HG03460 (cell line): ENCODE data around the gene ATP23.

Experiments
- ATAC-seq: cut with Tn5 transposase; IDR thresholded peaks from one replicate; pipeline ENCODE4 v1.9.1; 2021; ENCODE audit not compliant: unreplicated experiment

ATP23 gene

DNA sequence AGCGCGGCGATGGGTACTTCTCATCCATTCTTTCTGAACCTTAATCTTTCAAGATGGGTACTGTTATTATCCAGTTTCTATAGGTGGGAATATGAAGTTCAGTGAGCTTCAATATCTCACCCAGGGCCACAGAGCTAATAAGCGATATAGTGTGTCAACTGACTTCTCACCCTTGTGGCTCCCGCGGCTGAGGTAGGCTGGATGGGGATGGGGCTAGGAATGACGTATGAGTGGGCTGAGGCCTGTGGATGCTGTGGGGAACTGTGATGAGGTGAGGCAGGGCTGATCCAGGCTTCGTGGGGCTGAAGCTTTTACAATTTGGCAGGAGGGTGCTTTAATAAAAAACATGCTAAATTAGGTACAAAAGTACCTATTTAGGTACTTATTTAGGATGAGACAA is 32.9 kb upstream of the ATP23 start:
- no peak for ATAC-seq

DNA sequence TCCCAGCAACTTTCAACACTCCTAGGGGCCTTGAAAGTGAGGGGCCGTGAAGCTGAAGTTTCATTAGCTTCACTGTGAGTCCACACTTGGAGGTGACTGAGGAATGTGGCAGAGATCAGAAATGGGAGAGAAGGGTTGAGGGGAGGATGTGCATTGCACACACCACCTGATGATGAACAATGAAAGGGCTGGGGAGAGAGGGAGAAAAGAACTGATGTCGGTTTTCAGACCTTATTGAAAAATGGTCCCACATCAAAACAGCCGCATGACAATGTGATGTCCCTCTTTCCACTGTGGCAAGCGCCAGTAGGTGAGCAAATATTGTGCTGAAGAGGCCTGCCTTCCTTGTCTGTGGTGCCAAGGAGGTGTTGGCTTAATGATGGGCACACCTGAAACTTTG is 32.3 kb upstream of the ATP23 start:
- ATAC-seq: no peak

DNA sequence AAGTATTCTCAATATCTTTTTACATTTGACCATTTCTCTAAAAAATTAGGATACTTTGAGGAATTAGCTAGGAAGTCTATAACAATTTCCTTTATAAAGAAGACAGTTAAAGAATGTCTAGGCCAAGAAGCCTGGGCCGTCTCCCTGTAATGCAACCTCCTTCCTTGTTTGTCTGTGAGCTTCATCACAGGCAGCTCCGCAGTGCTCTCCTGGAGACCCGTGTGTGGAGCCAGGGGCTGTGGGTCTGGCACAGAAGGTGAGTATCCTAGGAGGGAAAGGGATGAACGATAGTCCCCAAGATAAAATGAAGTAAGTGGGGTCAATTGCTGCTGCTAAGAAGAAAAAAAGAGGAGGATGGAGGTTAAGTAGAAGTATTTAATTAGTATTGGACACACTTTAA is 31.8 kb upstream of the ATP23 start:
- no peak for ATAC-seq

DNA sequence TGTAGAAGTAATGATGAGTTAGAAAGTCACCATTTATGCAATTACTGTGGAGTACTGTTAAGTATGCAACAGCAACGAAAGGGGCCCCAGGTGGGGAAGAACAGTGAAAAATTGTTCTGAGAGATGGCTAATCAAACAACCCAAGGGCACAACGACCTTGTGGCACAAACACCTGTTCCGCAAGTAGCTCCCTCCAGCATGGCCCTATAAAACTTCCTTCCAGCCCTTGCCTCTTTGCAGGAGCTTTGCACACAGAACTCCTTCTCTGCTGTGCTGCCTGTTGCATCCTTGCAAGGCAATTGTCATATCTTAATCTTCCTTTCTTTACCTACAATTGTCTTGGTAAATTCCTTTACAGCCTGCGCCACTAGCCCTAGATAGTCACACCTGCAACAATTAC is 23.2 kb upstream of the ATP23 start:
- ATAC-seq: no peak

DNA sequence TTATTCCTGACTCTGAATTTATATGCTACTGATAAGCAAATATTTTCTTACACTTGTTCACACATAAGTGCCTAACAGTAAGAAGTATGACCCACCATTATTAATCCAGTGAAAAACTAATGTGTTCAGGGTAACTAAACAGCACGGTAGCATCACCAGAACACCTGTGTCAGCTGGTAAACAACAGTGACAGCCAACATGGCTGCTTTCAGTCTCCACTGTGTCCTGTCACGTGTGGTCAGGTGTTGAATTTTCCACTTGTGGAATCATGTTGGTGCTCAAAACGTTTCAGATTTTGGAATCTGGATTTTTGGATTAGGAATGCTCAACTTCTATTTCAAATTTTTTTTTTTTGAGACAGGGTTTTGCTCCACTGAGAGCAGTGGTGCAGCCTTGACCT is 14.3 kb upstream of the ATP23 start:
- ATAC-seq: no peak

DNA sequence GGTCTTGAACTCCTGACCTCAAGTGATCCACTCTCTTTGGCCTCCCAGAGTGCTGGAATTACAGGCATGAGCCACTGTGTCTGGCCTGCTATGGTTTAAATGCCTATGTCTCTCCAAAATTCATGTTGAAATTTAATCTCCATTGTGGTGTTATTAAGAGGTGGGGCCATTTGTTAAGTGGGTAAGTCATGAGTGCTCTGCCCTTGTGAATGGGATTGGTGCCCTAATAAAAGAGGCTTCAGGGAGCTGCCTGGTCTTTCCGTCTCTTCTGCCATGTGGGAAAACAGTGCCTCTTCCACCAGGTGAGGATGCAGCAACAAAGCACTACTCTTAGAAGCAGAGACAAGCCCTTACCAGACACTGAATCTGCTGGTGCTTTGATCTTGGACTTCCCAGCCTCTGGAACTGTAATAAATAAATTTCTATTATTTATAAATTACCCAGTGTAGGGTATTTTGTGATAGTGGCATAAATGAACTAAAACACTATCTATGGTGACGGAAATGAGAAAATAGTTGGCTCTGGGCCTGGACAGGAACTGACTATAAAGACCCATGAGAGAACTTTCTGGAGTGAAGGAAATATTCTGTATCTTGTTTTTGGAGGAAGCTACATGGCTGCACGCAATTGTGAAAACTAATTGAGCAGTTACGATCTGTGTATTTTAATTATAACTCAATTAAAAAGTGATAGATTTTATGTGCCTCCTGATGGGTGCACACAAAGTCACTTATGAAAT is 12.1 kb upstream of the ATP23 start:
- ATAC-seq: no peak

DNA sequence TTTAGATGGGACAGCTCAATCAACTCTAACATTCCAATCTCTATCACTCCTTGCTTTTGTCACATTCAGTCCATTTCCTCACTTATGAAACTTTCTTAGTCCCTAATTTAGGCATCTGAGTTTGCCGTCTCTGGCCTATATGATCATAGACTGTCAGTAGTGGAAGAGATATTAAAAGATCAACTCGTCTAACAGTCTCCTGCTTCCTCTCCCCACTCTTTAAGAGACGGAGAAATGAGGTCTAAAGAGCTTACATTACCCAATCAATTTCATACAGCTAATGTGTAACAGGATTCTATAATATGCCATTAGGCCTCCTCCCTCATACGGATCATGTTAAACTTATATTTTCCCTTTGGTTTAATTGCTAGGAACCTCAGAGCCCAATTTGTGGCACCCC is 6.5 kb upstream of the ATP23 start:
- no peak for ATAC-seq

DNA sequence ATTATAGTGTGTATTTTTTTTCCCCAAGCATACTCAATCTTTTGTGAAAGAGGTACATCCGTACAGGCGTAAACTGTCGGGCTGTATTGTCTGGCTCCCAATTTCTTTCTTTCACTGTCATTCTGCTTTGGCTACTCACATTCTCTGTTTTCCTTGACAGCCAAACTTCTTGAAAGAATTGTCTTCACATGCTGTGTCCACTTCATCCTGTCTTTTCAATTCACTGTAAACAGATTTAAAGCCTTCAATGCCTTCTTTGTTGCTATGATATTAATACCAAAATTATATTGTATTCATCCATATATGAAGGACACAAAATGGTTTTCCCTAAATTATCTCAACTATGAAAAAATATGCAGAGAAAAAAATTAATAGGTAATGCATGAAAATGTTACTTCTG is 6.0 kb upstream of the ATP23 start:
- no peak for ATAC-seq

DNA sequence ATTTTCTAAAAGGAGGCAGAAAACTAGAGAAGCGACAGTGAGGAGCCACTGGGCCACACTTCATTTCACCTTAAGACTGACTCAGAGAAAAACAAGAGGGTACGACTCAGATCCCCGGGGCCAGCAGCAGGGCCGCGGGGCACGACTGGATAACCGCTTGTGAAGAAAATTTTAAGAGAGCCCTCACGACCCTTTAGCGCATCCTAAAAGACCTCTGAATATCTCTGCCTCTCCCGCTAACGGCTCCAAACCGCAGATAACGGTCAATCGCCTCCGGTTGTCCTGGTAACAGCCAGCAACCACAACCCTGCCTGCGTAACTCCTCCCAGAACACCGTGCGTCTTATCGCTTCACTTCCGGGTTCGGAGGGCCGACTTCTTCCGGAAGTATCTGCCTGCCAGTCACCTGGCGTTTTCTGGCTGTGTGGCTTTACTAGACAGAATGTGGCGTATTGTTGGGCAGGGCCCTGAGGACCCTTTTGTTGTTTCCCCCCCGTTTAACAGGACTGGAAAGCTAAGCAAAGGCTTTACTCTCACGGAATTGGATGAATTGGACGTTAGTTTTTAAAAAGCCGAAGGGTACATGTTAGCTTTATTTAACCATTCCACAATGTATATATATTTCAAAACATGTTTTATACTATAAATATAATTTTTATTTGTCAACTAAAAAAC is 5.4 kb upstream of the ATP23 start:
- ATAC-seq: peak; percentile 99

DNA sequence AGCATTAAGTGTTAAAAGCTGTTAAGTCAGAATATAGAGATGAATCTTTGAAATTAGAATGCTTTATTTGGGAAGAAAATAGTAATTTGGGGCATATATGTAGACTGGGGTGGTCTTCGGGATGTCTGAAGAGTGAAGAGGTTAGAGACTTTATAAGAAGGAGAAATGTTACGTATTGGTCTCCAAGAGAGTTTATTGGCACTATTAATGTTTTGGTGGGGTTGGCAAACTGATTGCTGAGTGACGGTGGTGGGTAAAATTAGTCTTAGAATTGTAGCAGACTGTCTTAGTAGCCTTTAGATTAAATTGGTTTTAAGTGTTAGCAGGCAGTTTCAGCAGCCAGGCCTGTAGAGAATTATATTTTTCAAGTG is 4.9 kb upstream of the ATP23 start:
- ATAC-seq: no peak

DNA sequence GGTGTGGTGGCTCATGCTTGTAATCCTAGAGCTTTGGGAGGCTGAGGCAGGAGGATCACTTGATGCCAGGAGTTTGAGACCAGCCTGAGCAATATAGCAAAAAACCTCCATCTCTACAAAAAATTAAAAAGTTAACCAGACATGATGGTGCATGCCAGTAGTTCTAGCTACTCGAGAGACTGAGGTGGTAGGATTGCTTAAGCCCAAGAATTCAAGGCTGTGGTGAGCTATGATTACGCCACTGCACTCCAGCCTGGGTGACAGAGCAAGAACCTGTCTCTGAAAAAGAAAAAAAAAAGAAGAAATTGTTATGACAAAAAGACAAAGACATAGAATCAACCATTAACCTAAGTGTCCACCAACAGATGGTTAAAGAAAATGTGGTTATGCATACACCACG is 2.1 kb upstream of the ATP23 start:
- ATAC-seq: no peak

DNA sequence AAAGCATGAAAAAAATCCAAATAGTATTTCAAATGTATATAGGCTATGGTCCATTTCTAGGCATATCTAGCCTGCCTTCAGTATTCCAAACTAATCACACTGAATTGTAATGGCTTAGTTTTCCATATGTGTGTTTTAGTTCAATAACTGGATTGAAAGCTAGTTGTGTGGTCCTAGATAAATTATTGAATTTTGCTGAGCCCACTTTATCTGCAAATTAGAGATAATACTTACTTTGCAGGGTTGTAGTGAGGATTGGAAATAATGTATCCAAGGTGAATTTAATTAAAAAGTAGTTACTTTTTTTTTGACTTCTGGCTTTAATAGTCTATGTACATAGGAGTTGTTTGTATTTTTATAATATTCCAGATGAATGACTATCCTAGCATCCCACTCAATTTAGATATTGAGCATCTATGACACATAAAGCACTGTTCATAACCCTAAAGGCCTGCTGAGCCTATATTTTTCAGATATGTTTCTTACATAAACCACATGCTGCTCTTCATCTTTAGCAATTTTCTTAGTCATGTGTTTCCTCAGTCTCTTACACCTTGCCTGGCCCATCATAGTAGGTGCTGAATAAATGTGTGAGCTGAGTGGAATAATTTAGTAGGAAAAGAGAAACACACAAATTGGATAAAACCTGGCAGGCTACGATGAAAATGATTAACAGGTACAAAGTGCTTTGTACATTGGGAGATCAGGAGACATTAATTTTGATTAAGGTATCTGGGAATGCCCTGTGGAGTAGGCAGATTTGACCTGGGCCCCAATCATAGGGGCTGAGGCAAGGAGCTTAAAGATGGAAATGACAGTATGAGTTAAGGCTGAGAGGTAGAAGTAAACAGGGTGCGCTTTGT is 1.1 kb upstream of the ATP23 start:
- ATAC-seq: no peak

DNA sequence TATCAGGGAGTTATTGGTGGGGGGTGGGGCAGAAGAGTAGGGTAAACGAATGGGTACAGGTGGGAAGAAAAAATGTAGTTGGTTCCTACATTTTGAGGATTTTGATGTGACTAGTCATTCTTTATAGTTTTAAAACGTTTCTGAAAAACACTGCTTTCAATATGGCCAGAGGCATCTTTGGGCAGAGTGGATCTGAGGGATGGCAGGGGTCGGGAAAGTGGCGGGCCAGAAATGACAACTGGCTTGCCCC is 527 bp upstream of the ATP23 start:
- no peak for ATAC-seq

DNA sequence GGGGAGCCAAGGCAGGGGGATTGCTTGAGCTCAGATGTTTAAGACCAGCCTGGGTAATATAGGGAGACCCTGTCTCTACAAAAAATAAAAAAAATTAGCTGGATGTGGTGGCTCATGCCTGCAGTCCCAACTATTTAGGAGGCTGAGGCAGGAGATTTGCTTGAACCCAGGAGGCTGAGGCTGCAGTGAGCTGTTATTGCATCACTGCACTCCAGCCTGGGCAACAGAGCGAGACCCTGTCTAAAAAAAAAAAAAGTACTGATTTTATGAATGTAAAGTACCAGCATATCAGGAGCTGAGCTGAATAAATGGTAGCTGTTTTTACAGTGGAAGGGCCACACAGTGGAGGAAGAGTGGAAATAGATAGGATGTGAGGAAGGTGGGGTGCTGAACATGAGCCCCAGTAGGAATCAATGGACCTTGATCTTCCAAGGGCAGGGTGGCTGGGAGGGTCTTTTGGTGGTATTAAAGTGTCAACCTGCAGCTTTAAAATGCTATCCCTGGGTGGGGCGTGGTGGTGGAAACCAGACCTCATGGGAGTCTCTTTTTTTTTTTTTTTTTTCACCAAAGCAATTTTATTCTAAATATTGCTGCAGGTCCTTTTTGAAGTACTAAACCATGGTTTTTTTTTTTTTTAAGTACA is 2.2 kb downstream of the ATP23 start:
- no peak for ATAC-seq

DNA sequence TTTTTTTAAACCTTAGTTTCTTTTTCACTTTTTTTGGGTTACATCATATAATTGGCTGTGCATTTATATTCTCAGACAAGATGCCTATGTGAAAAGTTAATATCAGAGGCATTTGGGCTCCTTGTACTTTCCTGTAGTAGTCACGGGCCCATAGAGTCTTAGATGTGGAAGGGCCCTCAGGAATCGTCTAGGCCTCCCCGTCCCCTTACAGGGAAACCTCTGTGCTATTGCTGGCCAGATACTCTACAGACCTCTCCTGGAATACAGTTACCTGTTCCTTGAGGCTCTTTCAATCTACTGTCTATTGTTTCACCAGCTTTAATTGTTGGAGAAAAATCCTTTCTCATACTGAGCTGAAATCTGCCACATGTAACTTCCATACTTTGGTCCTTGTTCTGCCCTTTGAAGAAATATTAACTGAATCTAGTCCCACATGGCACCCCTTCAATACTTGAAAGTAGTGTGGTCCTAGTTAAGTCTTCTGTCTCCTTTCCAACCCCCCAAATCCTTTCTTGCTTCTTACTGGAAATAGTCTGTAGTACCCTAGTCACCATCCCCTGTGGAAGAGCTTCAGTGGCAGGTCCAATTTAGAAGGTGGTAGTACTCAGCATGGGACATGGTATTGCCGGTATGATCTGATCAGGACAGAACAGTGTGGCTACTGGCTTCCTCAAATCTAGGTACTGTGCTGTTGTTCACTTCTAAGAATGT is 3.1 kb downstream of the ATP23 start:
- no peak for ATAC-seq

DNA sequence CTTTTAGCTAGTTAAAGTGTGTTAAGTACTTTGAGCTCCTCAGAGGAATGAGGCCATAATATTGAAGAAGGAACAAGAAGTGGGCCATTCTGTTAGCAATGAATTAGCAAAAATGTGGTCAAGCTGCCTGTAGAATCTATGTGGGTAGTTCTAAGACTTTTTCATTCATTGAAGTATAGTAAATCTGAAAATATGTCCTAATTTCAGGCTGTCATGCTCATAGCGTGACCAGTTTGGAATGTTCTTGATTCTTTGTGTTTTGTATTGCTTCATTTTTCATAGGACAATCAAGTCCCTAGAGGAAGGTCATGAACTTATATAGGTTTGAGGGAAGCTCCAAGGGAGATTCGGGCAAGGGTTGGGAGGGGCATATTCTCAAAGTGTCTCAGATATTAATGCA is 11.4 kb downstream of the ATP23 start:
- no peak for ATAC-seq

DNA sequence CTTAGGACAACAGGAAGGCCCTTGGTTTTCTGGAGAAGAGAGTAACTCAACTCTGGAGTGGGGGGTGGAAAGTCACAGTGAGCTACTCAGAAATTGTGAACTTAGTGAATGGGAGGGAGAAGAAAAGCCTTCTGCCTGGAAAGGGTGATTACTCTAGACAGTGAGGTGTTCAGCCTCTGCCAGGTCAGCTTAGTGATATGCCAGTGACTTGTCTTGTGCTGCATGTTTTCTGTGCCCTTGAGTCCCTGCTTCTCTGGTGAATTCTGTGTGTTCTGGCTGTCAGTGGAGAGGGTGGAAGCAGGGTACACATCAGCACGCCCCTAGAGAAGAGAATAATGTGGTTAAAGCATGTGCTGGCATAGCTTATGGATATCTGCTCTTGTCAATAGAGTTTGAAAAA is 13.4 kb downstream of the ATP23 start:
- ATAC-seq: no peak

DNA sequence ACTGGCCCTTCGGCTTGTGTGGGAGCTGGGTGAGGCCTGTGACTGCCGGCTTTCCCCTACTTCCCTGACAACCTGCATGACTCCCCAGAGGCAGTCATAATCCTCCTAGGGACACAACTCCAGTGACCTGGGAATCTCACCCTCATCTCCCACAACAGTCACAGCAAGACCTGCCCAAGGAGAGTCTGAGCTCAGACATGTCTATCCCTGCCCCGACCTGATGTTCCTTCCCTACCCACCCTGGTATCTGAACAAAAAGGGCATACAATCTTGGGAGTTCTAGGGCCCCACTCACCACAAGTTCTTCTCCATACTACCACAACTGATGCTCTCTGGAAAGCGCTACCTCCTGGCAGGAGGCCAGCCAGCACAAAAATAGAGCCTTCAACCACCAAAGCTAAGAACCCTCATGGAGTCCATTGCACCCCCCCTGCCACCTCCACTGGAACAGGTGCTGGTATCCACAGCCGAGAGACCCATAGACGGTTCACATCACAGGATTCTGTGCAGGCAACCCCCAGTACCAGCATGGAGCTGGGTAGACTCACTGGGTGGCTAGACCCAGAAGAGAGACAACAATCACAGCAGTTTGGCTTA is 16.8 kb downstream of the ATP23 start:
- no peak for ATAC-seq

DNA sequence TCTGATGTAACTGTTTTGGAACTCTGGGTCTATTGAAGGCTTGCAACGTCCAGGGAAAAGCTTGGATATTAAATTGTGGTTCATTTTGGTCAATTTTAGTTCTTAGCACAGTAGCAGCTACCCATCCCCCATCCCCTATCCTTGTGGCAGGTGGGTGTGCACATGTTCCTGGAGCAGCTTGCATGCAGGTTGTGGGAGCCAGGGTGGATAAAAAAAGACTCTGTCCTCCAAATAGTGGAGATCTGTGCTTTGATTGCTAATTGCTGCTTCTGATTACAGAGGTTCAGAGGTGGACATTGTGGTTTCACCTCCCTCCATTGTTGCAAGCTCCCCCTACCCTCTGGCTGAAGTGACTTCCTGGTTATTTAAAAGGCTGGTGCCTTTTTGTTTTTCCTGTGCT is 23.1 kb downstream of the ATP23 start:
- ATAC-seq: no peak

DNA sequence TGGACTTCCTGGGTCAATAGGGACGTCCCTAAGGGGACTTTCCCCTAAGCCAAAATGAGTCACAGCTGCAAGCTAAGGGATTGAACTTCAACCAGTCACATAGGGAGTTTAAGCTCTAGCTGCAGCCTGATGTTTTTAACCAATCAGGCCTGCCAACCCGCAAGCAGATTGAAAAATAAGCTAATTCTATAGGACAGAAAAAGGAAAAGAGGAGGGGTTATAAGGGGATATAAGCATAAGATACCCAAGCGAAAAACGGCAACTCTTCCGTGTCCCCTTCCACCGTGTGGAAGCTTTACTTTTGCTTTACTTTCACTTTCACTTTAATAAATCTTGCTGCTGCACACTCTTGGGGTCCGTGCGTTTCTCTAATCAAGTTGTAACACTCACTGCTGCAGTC is 24.4 kb downstream of the ATP23 start:
- ATAC-seq: no peak

DNA sequence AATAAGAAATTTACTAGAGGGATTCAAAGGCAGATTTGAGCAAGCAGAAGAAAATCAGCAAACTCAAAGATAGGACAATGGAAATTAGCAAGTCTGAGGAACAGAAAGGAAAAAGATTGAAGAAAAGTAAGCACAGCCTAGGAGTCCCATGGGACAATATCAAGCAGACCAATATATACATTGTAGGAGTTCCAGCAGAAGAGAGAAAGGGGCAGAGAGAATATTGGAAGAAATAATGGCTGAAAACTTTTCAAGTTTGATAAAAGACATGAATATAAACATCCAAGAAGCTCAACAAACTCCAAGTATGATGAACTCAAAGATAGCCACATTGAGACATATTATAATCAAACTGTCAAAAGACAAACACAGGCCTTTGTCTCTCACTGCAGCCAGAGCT is 25.2 kb downstream of the ATP23 start:
- ATAC-seq: no peak
